HG03280 (cell line): ENCODE results near the gene CMKLR1.
A peak's percentile ranks its signal among the peaks of the same experiment; 100 is the strongest.

Experiments
- ATAC-seq: cut with Tn5 transposase; IDR thresholded peaks from one replicate; pipeline ENCODE4 v1.9.1; 2021; ENCODE audit warnings: mild to moderate bottlenecking, moderate library complexity; ENCODE audit not compliant: unreplicated experiment

Gene CMKLR1

DNA sequence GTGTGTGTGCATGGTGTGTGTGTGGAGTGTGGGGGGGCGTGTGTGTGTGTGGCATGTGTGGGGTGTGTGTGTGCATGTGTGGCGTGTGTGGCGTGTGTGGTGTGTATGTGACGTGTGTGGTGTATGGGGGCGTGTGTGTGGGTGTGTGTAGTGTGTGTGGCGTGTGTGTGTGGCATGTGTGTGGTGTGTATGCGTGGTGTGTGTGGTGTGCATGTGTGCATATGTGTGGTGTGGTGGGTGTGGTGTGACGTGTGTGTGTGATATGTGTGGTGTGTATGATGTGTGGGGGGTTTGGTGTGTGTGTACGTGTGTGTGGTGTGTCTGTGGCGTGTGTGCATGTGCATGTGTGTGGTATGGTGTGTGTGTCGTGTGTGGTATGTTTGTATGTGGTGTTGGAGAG is 24.1 kb upstream of the CMKLR1 start:
- ATAC-seq: no peak

DNA sequence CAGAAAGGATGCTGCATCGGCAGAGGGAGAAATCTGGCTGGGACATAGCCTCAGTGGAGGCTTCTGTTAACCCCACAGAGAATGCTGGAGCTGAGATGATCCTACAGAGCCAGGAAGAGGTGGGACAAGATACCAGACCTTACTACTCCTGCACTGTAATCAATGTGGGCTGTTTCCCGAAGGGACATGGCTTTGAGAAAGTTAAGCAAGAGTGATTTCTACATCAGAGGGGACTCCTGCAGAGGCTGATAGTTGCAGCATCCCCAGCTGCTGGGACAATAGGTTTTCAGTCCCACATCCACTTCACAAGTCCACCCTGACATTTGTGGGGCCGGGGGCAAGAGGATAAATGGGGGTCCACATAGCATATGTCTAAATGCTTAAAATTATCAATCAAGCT is 22.5 kb upstream of the CMKLR1 start:
- no peak for ATAC-seq

DNA sequence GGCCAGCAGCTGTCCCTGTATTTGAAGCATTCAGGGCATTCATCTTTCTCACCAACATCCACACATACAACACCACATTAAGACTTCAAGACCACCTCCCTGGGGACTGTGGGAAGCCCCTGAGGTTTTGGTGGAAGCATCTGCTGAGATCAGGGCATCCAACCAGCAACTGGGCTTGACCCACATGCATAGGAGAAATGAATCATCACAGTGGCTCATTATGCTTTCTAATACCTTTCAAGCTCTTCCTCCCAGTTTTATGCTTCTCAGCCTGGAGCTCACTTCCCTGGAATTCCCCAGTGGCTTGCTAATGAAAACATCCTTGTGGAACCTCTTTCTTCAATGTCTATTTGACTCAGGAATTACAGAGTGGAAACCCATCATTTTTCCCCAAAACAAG is 21.4 kb upstream of the CMKLR1 start:
- ATAC-seq: peak; percentile 45

DNA sequence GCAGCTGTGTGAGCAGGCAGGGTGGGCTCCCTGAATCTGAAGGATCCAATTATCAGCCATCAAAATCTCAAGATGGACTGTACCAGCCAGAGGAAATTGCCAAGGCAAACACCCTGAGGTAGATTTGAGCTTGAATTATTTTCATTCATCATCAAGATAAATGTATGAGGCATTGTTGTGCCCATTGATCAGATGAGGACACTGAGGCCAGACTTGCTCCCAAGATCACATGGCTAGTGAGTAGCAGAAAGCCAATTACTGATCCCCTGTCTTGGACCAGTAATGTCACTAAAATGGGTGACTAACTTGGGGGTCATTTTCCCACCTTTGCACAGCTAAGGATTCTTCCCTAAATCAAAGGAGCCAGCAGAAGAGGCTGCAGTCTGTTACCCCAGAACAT is 20.9 kb upstream of the CMKLR1 start:
- no peak for ATAC-seq

DNA sequence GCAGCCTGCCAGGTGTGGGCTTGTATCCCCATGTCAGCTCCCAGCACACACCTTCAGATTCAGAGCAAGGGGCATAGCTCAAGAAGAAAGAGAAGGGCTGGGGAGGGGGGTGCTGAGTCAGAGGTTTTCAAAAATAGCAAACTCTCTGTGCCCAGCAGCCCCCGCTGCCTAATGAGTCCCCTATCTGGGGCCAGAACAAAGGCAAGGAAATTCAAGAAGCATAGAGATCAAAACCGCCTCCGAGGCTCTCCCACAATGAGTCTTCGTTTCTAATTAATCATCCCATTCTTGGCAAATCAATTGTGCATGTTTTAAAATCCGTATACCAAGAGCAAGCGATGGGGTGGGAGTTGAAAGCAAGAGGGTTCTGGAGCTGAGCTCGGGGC is 19.5 kb upstream of the CMKLR1 start:
- no peak for ATAC-seq

DNA sequence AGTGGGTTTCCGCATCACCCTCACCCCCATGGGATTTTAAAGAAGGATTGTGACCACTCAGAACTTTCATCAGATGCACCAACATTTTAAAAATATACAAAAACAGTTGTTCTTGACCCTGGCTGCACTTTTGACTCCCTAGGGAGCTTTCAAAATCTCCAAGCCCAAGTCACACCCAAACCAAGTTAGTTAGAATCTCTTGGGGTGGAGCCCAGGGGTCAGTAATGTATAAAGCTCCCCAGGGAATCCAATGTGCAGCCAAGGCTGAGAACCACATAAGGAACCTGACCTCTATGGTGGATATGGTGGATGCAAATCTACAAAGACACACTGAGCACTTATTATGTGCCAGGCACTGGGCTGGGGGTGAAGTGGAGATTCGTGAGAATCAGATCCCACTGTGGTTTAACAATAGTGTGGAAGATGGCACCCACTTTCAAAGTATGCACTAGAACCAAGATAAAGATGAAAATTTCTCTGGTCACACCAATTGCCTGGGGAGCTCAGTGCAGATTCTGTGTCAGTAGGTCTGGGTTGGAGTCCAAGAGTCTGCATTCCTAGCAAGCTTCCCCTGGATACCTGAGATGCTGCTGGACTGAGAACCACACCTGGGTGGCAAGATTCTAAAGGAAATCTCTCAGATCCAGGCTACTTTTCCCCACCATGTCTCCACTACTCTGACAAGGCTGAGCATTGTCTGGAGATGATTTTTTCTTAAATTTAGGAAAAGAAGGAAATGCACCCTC is 18.9 kb upstream of the CMKLR1 start:
- ATAC-seq: no peak

DNA sequence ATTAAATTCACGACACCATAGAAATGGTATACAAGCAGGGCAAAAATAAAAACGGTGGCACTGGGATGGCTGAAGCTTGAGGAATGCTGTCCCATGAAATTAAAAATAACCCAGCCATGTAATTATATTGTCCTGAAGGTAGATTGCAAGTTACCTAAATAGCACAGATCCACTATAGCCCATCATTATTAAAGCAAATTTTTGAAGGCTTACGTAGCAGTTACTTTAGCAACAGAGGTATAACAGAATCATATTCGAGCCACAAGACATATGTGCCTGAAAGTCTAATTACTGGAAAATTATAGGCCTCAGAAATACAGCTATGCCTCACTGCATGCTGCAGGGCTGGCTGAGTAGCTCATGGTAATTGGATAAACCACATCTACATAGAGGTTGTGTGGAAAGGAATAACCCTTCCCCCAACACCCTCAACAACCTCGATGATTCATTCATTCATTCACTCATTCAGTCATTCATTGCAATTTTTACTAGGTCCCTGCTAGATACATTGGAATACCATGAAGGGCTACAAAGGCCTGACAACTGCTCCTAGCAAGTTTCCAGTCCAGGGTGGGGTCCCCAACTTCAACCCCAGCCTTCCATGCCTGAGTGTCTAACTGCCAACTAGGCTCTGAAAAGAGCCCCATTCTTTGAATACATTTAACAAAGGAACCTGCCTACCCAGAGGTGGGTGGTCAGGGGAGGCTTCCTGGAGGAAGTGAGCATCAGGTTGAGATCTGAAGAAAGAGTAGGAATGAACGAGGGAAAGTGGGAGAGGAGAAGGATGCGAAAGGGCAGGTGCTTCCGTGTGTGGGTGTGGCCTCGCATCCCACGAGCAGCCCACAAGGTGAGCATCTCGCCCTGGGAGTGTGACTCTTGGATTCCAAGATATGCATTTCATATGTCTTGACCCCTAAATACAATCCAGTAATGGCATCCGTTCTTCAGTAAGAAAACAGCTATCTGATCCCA is 18.0 kb upstream of the CMKLR1 start:
- ATAC-seq: no peak

DNA sequence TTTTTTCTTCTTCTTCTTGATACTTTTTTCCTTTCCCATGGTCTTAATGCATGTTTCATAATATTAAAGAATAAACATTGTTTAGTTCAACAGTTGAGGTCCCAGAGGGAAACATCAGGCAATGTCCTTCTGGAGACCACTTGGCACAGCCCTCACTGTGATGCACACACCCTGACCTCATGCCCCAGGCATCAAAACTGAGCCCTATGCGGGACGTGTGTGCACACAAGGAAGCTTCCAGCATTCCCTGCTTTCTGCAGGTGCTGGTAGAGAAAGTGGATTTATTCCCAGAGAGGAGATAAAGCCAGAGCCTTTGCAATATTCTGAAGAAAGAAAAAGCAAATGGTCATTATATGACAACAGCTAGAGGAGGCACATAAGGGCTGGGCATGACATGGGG is 16.0 kb upstream of the CMKLR1 start:
- ATAC-seq: no peak

DNA sequence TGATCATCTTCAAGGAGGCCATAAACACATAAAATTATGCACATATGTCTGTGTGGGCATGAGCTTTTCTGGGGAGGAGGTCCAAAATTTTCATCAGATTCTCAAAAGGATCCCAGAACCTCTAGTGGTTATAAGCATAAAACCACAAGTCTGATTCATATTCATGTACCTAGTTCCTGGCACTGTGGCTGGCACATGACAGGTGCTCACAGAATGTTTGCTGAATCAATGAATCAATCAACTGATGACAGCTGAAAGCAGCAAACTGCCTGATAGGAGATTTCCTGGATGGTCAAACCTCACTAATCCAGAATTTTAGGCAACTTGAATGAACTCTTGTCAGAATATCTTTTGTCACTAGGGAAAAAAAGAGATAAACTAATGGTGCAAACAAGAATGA is 13.5 kb upstream of the CMKLR1 start:
- no peak for ATAC-seq

DNA sequence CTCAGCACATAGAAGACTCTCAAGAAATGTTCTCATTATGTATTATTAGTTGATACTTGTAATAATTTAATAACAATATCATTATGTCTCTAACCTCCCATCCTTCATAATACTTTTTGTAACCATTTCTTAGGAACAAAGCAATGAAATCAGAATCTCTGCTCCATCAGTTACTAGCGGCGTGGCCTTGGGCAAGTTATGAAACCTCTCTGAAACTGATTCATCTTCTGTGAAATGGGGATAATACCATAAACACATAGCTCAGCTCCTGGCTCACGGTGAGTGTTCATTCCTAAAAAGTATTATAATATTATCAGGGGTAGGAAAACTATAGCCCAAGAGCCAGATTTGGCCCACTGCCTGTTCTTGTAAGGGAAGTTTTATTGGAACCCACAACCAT is 11.4 kb upstream of the CMKLR1 start:
- ATAC-seq: no peak

DNA sequence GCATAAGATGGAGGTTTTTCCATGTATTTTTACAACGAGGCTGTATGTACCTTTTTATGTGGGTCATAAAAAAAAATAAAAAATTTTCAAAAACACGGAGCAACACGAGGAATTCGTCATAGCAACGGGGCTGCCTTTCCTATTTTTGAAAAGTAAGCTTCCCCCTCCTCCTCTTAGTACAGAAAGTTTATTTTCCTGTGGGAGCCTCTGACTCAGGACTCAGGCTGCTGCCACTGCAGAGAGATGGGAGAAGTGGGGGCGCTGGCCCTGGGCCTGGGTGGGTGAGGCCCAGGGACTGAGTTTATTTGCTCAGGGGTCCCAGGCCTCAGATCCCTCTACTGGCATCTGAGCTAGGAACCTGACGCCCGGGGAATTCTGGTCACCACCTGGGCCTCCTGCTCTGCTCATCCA is 10.2 kb upstream of the CMKLR1 start:
- ATAC-seq: no peak

DNA sequence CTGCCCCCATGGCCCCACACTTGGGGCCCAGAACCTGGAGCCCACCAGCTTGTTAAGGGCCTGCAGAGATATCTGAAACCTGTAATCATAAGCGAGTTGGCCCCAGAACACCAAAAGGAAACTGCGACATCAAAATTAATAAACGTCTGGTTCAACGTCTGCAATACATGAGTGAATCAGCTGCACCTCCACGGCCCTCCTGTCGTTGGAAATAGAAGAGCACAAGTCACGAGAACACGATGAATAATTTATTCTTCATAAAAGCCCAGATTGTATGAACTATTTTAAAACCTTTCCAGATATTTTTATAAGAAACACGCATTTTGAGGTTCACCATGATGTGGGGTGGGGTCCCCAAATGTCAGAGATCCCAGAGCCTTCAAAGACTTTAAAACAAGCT is 9.7 kb upstream of the CMKLR1 start:
- ATAC-seq: no peak

DNA sequence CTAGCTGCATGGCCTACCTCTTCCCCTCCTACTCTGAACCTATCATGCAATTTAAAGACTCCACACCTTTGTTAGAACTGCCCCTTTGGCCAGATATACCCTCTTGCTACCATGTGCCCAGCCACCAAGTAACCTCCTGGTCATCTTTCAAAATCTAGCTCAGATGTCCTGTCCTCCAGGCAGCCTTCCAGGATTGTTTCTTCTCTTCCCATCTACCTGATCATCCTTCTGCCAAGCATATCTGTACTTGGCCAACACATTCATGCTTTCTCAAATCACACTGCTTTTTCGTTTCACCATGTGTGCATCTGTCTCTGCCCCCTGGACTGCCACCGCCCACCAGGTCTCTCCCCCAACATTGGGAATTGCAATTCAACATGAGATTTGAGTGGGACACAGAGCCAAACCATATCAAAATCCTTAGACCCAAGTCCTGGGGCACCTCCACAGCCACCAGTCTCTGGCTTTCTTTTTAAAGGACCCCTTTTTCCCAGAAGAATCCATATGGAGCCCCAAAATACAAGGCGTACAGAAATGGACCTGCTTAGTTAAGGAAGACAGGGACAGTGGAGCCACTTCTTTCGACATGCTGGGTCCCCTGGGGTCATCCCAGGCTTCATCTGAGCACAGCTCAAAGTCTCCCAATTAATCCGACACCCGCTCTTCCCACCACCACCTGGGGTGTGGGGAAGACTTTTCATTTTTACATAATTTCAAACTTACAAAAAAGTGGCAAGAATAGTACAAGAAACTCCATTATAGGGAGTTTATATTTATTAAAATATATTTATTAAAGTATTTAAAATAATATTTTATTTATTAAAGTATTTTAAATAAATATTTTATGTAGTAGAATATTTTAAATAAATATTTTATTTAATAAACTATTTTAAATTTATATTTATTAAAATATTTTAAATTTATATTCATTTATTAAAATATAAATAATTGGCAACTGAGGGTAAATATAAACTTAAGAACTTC is 7.9 kb upstream of the CMKLR1 start:
- ATAC-seq: no peak

DNA sequence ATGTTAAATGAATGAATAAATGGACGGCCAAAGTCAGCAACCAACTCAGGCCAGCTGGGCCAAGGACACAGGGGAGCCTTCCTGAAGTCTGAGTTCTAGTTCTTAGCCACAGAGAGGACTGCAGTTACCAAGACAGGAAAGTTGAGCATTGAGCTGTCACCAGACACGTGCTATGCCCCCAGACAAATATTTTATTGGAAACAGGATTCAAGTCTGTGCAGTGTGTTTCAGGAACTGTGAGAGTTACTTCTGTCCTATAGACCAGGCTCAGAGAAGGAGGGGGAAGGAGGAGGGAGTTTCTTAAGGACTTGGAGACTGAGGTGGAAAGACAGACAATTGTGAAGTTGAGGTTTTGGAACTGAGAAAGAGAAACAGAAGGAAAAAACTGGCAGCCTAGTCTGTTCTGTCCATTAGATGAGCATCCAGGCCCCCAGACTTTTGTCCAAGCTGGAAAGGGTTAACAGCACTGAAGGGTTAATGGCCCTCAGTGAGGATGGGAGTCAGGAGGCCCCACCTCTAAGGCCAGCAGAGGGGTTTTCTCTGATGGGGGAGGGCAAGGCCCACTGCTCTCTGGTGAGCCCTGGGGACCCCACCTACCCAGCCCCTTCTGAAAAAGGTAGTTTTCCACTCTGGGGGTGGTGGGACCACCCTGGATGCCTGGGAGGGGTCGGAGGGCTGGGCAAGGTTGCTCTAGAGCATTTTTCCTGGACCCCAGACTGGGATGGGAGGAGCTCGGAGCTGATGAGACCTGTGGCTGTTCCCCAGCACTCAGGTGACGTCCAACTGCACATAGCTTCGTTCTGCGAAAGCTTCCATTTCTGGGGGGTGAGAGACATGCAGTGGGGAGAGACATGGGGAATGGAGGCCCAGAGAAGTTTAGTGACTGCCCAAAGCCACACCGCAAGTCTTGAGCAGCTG is 6.9 kb upstream of the CMKLR1 start:
- no peak for ATAC-seq

DNA sequence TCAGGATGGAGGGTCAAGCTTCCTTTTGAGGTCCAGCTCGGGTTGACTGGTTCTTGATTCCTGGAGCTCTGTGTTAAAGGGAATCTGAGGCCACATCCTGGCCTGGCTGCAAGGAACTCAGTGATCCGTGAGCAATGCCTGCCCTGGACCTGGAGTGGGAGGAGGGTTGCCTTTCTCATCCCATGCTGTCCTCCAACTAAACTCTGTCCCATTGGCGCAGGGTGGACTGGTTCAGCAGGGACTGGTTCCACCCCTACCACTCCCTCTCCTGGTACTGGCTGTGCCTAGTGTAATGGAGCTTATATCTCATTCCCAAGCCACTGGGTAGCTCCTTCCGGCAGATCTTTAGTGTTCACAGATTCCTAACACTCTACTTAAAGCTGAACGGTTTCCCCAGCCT is 3.9 kb upstream of the CMKLR1 start:
- no peak for ATAC-seq

DNA sequence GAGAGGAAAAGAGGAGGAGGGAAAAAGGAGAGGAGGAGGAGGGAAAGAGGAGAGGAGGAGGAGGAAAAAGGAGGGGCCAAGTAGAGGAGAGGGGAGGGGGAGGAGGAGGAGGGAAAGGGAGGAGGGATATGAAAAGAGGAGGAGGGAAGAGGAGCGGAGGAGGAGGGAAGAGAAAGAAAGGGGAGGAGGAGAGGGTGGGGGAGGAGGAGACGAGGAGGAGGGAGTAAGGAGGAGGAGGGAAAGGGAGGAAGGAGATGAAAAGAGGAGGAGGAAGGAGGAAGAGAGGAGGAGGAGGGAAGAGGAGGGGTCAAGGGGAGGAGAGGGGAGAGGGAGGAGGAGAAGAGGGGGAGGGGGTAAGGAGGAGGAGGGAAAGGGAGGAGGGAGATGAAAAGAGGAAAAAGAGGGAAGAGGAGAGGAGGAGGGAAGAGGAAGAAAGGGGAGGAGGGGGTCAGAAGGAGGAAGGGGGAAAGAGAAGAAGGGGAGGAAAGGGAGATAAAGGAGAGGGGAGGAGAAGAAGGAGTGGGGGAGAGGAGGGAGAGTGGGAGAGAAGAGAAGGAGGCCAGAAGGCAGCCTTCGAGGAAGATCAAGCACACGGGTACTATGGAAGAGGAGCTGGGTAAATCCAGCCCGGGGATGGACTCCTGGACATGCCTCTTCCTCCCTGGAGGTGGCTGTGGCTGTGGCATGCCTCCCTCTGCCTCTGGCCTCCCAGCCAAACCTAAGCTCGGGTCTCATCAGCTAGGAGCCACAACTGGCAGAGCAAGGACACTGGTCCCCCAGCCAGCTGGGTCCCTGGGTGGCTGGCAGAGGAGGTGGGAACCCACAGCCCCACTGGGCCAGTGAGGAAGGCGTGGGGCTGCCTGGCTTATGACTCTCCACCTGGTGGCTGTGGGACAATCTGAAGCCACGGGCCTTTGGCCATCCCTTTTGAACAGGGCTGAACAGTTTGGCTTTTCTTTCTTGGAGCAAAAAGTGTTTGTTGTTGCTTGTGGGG is 3.0 kb upstream of the CMKLR1 start:
- ATAC-seq: no peak

DNA sequence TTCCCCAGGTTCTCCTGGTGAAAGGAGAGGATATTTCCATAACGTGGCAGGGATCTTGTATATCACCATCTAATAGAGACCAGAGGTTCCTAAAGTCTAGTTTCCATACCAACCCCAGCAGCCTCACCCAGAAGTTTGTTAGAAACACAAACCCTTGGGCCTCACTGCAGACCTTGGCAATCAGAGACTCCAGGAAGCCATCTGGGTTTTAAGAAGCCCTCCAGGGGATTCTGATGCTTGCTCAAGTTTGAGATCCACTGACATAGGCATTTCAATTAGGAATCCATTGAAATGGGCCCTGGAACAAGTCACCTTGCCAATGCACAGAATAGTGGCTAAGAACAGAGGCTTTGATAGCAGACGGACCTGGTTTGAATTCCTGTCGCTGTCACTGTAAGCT is 2.2 kb upstream of the CMKLR1 start:
- ATAC-seq: no peak

DNA sequence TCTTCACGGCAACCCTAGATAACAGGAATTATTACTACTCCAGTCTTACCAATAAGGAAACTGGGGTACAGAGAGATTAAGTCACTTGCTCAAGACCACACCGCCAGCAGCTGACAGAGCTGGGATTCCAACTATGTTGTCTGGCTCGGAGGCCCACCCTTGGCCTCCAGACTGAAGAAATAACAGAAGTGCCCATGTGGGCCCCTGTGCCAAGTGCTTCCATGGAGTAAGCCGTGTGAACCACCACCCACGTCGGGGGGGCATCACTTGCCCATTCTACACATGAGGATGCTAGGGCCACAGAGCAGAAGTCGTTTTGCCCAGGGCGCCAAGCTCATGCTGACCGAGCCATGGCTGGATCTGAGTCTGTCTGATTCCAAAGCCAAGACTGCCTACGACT is 926 bp upstream of the CMKLR1 start:
- ATAC-seq: no peak
